Measurements from ENCODE around the gene SLCO1C1.
"Not testable (repeated sequence)": the region's sequence is repeated elsewhere in the genome, so short reads cannot be mapped to it uniquely, and the experiment has no call there.

The SLCO1C1 gene

GRCh38 chr12:20718294-20718693, 23.2 kb downstream of the SLCO1C1 start:
- Histone ChIP-seq H3K4me3 (ENCODE audit: low read depth in 1 of 2, low read length in 2 of 2) (no peak overlapping the region), H3K9me3 (ENCODE audit: control insufficient read depth in 1 of 2, low read length in 2 of 2) (no peaks in the 10 kb centered on the region), H3K4me1 (ENCODE audit: control insufficient read depth in 1 of 2, insufficient read depth in 2 of 2, low read length in 2 of 2) (no peaks in the 10 kb centered on the region), H3K27me3 (ENCODE audit: low read depth, low read length) (no peaks in the 10 kb centered on the region), H3K36me3 (ENCODE audit: control insufficient read depth in 1 of 2, insufficient read depth in 2 of 2, low read length in 2 of 2) (no peaks in the 10 kb centered on the region), H3K27ac (ENCODE audit: low read length) (no peak overlapping the region)

DNA sequence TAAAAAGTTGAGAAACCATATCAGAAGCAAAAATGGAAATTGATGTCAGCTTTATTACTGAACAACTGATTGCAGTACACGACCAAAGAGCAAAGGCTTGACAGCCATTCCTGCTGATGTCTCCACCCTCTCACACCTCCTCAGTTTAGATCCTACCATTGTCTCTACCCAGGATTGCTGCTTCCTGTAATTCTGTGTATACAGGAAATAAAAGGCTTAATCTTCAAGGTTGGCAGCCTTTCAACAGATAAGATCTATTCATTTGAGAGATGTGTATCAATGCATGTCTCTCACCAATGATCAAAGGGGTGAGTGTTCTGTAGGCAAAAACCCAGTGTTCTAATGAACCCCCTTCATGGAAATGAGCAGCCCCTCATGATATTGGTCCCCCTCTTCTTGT, 27.0 kb downstream of the SLCO1C1 start:
- Histone ChIP-seq H3K4me3 (ENCODE audit: low read depth in 1 of 2, low read length in 2 of 2) (no peak overlapping the region), H3K9me3 (ENCODE audit: control insufficient read depth in 1 of 2, low read length in 2 of 2) (no peaks in the 10 kb centered on the region)

GRCh38 chr12:20731274-20731673, 36.1 kb downstream of the SLCO1C1 start:
- Histone ChIP-seq H3K27ac (ENCODE audit: low read length) (no peak overlapping the region), H3K27me3 (ENCODE audit: low read depth, low read length) (no peaks in the 10 kb centered on the region), H3K9me3 (ENCODE audit: control insufficient read depth in 1 of 2, low read length in 2 of 2) (no peaks in the 10 kb centered on the region), H3K4me3 (ENCODE audit: low read depth in 1 of 2, low read length in 2 of 2) (no peak overlapping the region), H3K4me1 (ENCODE audit: control insufficient read depth in 1 of 2, insufficient read depth in 2 of 2, low read length in 2 of 2) (no peaks in the 10 kb centered on the region), H3K36me3 (ENCODE audit: control insufficient read depth in 1 of 2, insufficient read depth in 2 of 2, low read length in 2 of 2) (no peaks in the 10 kb centered on the region)

More for the DNA sequence above, 27.0 kb downstream of the SLCO1C1 start:
- H3K27ac ChIP-seq (ENCODE audit: low read length): no peak overlapping the region
- no peaks in the 10 kb centered on the region for H3K36me3 ChIP-seq (ENCODE audit: control insufficient read depth in 1 of 2, insufficient read depth in 2 of 2, low read length in 2 of 2)
- H3K27me3 ChIP-seq (ENCODE audit: low read depth, low read length): no peaks in the 10 kb centered on the region
- no peaks in the 10 kb centered on the region for H3K4me1 ChIP-seq (ENCODE audit: control insufficient read depth in 1 of 2, insufficient read depth in 2 of 2, low read length in 2 of 2)

DNA sequence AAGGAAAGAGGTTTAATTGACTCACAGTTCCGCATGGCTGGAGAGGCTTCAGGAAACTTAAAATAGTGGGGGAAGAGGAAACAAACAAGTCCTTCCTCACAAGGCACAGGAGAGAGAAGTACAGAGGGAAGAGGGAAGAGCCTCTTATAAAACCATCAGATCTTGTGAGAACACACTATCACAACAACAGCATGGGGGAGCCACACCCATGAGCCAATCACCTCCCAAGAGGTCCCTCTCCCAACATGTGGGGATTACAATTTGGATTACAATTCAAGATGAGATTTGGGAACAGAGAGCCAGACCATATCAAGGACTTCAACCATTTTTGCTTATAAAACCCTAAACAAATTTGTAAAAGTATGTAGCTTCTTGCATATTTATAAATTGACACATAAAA, 45.8 kb downstream of the SLCO1C1 start:
- H3K9me3 ChIP-seq (ENCODE audit: control insufficient read depth in 1 of 2, low read length in 2 of 2): no peaks in the 10 kb centered on the region
- H3K27ac ChIP-seq (ENCODE audit: low read length): no peak overlapping the region
- no peaks in the 10 kb centered on the region for H3K27me3 ChIP-seq (ENCODE audit: low read depth, low read length)
- H3K36me3 ChIP-seq (ENCODE audit: control insufficient read depth in 1 of 2, insufficient read depth in 2 of 2, low read length in 2 of 2): no peaks in the 10 kb centered on the region
- H3K4me1 ChIP-seq (ENCODE audit: control insufficient read depth in 1 of 2, insufficient read depth in 2 of 2, low read length in 2 of 2): no peaks in the 10 kb centered on the region
- no peak overlapping the region for H3K4me3 ChIP-seq (ENCODE audit: low read depth in 1 of 2, low read length in 2 of 2)

- no peaks in the 10 kb centered on the region for H3K27me3 ChIP-seq (ENCODE audit: low read depth, low read length)
- no peaks in the 10 kb centered on the region for H3K9me3 ChIP-seq (ENCODE audit: control insufficient read depth in 1 of 2, low read length in 2 of 2)
- H3K4me3 ChIP-seq (ENCODE audit: low read depth in 1 of 2, low read length in 2 of 2): no peak overlapping the region
- no peak overlapping the region for H3K27ac ChIP-seq (ENCODE audit: low read length)
- no peaks in the 10 kb centered on the region for H3K4me1 ChIP-seq (ENCODE audit: control insufficient read depth in 1 of 2, insufficient read depth in 2 of 2, low read length in 2 of 2)
- no peaks in the 10 kb centered on the region for H3K36me3 ChIP-seq (ENCODE audit: control insufficient read depth in 1 of 2, insufficient read depth in 2 of 2, low read length in 2 of 2)
Measured at GRCh38 chr12:20748198-20748597, 53.1 kb downstream of the SLCO1C1 start.

DNA sequence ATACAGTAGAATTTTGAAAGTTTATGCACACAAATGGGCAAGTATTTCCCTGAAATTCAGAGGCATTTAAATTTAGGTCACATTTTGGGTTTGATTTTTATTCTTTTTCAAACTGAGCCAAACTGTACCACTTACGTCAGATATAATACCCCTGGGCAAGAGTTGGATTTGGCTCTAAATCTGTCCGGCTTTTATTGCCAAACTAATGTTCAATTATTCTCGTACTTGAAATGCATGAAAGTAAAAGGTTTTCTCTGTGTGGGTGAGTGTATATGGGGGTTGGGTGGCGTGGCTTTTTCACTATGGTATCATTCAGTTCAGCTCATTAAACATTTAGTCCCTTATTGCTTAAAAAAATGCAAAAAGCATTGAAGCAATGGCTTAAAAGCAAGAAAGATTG, 55.9 kb downstream of the SLCO1C1 start:
- H3K4me3 ChIP-seq (ENCODE audit: low read depth in 1 of 2, low read length in 2 of 2): no peak overlapping the region
- no peaks in the 10 kb centered on the region for H3K27me3 ChIP-seq (ENCODE audit: low read depth, low read length)
- no peaks in the 10 kb centered on the region for H3K4me1 ChIP-seq (ENCODE audit: control insufficient read depth in 1 of 2, insufficient read depth in 2 of 2, low read length in 2 of 2)
- H3K36me3 ChIP-seq (ENCODE audit: control insufficient read depth in 1 of 2, insufficient read depth in 2 of 2, low read length in 2 of 2): no peaks in the 10 kb centered on the region
- no peak overlapping the region for H3K27ac ChIP-seq (ENCODE audit: low read length)
- no peaks in the 10 kb centered on the region for H3K9me3 ChIP-seq (ENCODE audit: control insufficient read depth in 1 of 2, low read length in 2 of 2)

GRCh38 chr12:20777420-20777819, 82.3 kb downstream of the SLCO1C1 start:
- no peaks in the 10 kb centered on the region for H3K4me1 ChIP-seq (ENCODE audit: control insufficient read depth in 1 of 2, insufficient read depth in 2 of 2, low read length in 2 of 2)
- no peaks in the 10 kb centered on the region for H3K36me3 ChIP-seq (ENCODE audit: control insufficient read depth in 1 of 2, insufficient read depth in 2 of 2, low read length in 2 of 2)
- H3K4me3 ChIP-seq (ENCODE audit: low read depth in 1 of 2, low read length in 2 of 2): no peak overlapping the region
- H3K9me3 ChIP-seq (ENCODE audit: control insufficient read depth in 1 of 2, low read length in 2 of 2): peaks cover 0 to 5% of the 10 kb centered on the region in 2 donors
- H3K27me3 ChIP-seq (ENCODE audit: low read depth, low read length): no peaks in the 10 kb centered on the region
- no peak overlapping the region for H3K27ac ChIP-seq (ENCODE audit: low read length)

DNA sequence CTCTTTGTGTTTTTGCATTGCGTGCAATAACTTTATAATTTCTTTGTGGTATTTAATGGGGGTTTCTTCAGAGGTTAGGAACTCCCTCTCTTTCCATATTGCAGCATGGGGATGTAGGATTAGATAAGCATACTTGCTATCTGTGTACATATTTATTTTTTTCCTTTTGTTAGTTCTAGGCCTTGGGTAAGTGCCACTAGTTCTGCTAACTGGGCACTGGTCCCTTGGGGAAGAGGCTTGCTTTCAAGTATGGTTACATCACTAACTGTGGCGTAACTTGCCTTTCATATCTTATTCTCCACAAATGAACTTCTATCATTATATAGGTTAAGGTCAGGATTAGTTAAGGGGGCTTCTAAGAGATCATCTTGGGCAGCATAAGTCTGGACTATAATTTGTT, 83.8 kb downstream of the SLCO1C1 start:
- H3K4me3 ChIP-seq (ENCODE audit: low read depth in 1 of 2, low read length in 2 of 2): no peak overlapping the region
- H3K4me1 ChIP-seq (ENCODE audit: control insufficient read depth in 1 of 2, insufficient read depth in 2 of 2, low read length in 2 of 2): no peaks in the 10 kb centered on the region
- H3K27ac ChIP-seq (ENCODE audit: low read length): no peak overlapping the region
- H3K9me3 ChIP-seq (ENCODE audit: control insufficient read depth in 1 of 2, low read length in 2 of 2): peaks cover 0 to 5% of the 10 kb centered on the region in 2 donors
- no peaks in the 10 kb centered on the region for H3K36me3 ChIP-seq (ENCODE audit: control insufficient read depth in 1 of 2, insufficient read depth in 2 of 2, low read length in 2 of 2)
- no peaks in the 10 kb centered on the region for H3K27me3 ChIP-seq (ENCODE audit: low read depth, low read length)

GRCh38 chr12:20779971-20780370, 84.8 kb downstream of the SLCO1C1 start:
- H3K27ac ChIP-seq (ENCODE audit: low read length); H3K27me3 ChIP-seq (ENCODE audit: low read depth, low read length); H3K4me3 ChIP-seq (ENCODE audit: low read depth in 1 of 2, low read length in 2 of 2); H3K36me3 ChIP-seq (ENCODE audit: control insufficient read depth in 1 of 2, insufficient read depth in 2 of 2, low read length in 2 of 2); H3K4me1 ChIP-seq (ENCODE audit: control insufficient read depth in 1 of 2, insufficient read depth in 2 of 2, low read length in 2 of 2); H3K9me3 ChIP-seq (ENCODE audit: control insufficient read depth in 1 of 2, low read length in 2 of 2): not testable (repeated sequence)

DNA sequence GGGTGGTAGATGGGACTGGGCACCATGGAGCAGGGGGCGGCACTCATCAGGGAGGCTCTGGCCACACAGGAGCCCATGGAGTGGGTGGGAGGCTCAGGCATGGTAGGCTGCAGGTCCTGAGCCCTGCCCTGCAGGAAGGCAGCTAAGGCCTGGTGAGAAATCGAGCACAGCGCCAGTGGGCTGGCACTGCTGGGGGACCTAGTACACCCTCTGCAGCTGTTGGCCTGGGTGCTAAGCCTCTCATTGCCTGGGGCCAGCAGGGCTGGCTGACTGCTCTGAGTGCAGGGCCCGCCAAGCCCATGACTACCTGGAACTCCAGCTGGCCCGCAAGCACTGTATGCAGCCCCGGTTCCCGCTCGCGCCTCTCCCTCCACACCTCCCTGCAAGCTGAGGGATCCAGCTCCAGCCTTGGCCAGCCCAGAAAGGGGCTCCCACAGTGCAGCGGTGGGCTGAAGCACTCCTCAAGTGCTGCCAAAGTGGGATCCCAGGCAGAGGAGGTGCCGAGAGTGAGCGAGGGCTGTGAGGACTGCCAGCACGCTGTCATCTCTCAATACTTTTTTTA, 88.7 kb downstream of the SLCO1C1 start:
- H3K36me3 ChIP-seq (ENCODE audit: control insufficient read depth in 1 of 2, insufficient read depth in 2 of 2, low read length in 2 of 2); H3K27me3 ChIP-seq (ENCODE audit: low read depth, low read length); H3K9me3 ChIP-seq (ENCODE audit: control insufficient read depth in 1 of 2, low read length in 2 of 2); H3K4me1 ChIP-seq (ENCODE audit: control insufficient read depth in 1 of 2, insufficient read depth in 2 of 2, low read length in 2 of 2); H3K4me3 ChIP-seq (ENCODE audit: low read depth in 1 of 2, low read length in 2 of 2); H3K27ac ChIP-seq (ENCODE audit: low read length): not testable (repeated sequence)

DNA sequence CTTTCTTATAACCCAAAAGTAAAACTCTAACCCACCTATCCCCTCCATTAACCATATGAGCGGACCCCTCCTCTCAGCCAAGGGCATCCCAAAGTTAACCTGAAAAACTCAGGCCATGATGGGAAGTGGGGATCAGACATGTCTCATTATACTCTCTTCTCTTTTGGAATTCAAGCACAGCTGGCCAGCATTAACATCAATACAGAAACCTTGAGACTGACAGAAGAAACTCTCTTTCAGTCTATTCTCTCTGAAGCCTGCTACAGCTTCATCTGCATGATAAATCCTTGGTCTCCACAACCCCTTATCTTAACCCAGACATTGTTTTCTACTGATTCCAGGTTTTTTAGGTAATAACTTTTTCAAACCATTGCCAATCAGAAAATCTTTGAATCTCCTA, 97.8 kb downstream of the SLCO1C1 start:
- Histone ChIP-seq H3K27me3 (ENCODE audit: low read depth, low read length) (no peaks in the 10 kb centered on the region), H3K4me3 (ENCODE audit: low read depth in 1 of 2, low read length in 2 of 2) (no peak overlapping the region), H3K4me1 (ENCODE audit: control insufficient read depth in 1 of 2, insufficient read depth in 2 of 2, low read length in 2 of 2) (no peaks in the 10 kb centered on the region), H3K36me3 (ENCODE audit: control insufficient read depth in 1 of 2, insufficient read depth in 2 of 2, low read length in 2 of 2) (no peaks in the 10 kb centered on the region), H3K27ac (ENCODE audit: low read length) (no peak overlapping the region), H3K9me3 (ENCODE audit: control insufficient read depth in 1 of 2, low read length in 2 of 2) (no peaks in the 10 kb centered on the region)

- H3K27me3 ChIP-seq (ENCODE audit: low read depth, low read length): no peaks in the 10 kb centered on the region
Measured at GRCh38 chr12:20798554-20798953, 103.4 kb downstream of the SLCO1C1 start.

More at GRCh38 chr12:20798554-20798953, 103.4 kb downstream of the SLCO1C1 start:
- no peak overlapping the region for H3K4me3 ChIP-seq (ENCODE audit: low read depth in 1 of 2, low read length in 2 of 2)
- no peaks in the 10 kb centered on the region for H3K4me1 ChIP-seq (ENCODE audit: control insufficient read depth in 1 of 2, insufficient read depth in 2 of 2, low read length in 2 of 2)
- H3K36me3 ChIP-seq (ENCODE audit: control insufficient read depth in 1 of 2, insufficient read depth in 2 of 2, low read length in 2 of 2): no peaks in the 10 kb centered on the region
- no peaks in the 10 kb centered on the region for H3K9me3 ChIP-seq (ENCODE audit: control insufficient read depth in 1 of 2, low read length in 2 of 2)
- no peak overlapping the region for H3K27ac ChIP-seq (ENCODE audit: low read length)
